OCI-LY1 (cell line): ENCODE measurements around the gene NSL1.
A peak's percentile ranks its signal among the peaks of the same experiment; 100 is the strongest.

Source experiments
- H2AFZ ChIP-seq: fragments of 200-600 bp; sonication (generic), shearing (Covaris generic); 2 replicates; pipeline ENCODE4 v1.6.0; 2014; ENCODE audit warnings: antibody characterized with exemption, mild to moderate bottlenecking, low read length
- H3F3A ChIP-seq: fragments of 200-600 bp; sonication (generic), shearing (Covaris generic); 2 replicates; pipeline ENCODE4 v1.6.0; 2014; ENCODE audit warnings: mild to moderate bottlenecking, antibody characterized with exemption, low read length, moderate library complexity; ENCODE audit not compliant: insufficient read depth
- H3K27ac ChIP-seq: fragments of 200-600 bp; sonication (generic); 2 replicates; pipeline ENCODE4 v1.5.1; 2014; ENCODE audit warnings: low read length, mixed run types, mild to moderate bottlenecking, low read depth; ENCODE audit not compliant: poor library complexity, severe bottlenecking
- H3K27me3 ChIP-seq: fragments of 200-600 bp; sonication (generic); 2 replicates; pipeline ENCODE4 v1.6.0; 2014; ENCODE audit warnings: antibody characterized with exemption, mild to moderate bottlenecking, low read length, moderate library complexity; ENCODE audit not compliant: insufficient read depth
- H3K36me3 ChIP-seq: fragments of 200-600 bp; sonication (generic); 2 replicates; pipeline ENCODE4 v1.6.1; 2014; ENCODE audit warnings: mild to moderate bottlenecking, antibody characterized with exemption, low read length, moderate library complexity, mixed read lengths; ENCODE audit not compliant: insufficient read depth
- H3K4me1 ChIP-seq: fragments of 200-600 bp; sonication (generic); 2 replicates; pipeline ENCODE4 v1.5.1; 2014; ENCODE audit warnings: mild to moderate bottlenecking, low read length, moderate library complexity; ENCODE audit not compliant: insufficient read depth, severe bottlenecking
- H3K4me2 ChIP-seq: fragments of 200-600 bp; sonication (generic), shearing (Covaris generic); 2 replicates; pipeline ENCODE4 v1.6.1; 2014; ENCODE audit warnings: low read length
- H3K4me3 ChIP-seq: fragments of 200-600 bp; sonication (generic); 2 replicates; pipeline ENCODE4 v1.5.1; 2014; ENCODE audit warnings: low read length, low read depth, mild to moderate bottlenecking, mixed read lengths; ENCODE audit not compliant: poor library complexity, severe bottlenecking
- H3K79me2 ChIP-seq: fragments of 200-600 bp; shearing (Covaris generic); 2 replicates; pipeline ENCODE4 v1.6.1; 2016; ENCODE audit warnings: mixed run types, low read length, mixed read lengths; ENCODE audit not compliant: insufficient read depth
- H3K9ac ChIP-seq: fragments of 200-600 bp; sonication (generic), shearing (Covaris generic); 2 replicates; pipeline ENCODE4 v1.6.1; 2014; ENCODE audit warnings: mild to moderate bottlenecking, low read length, mixed read lengths
- H3K9me2 ChIP-seq: fragments of 200-600 bp; sonication (generic), shearing (Covaris generic); 2 replicates; pipeline ENCODE4 v1.6.1; 2014; ENCODE audit warnings: low read depth, mild to moderate bottlenecking, low read length, mixed read lengths
- H3K9me3 ChIP-seq: fragments of 200-600 bp; shearing (Covaris generic); 2 replicates; pipeline ENCODE4 v1.6.1; 2014; ENCODE audit warnings: low read length, mixed read lengths
- H4K20me1 ChIP-seq: fragments of 200-600 bp; sonication (generic), shearing (Covaris generic); 2 replicates; pipeline ENCODE4 v1.6.0; 2016; ENCODE audit warnings: mild to moderate bottlenecking, low read length; ENCODE audit not compliant: insufficient read depth
- EZH2 ChIP-seq: fragments of 200-600 bp; sonication (generic), shearing (Covaris generic); IDR thresholded peaks from 2 replicates; pipeline ENCODE4 v1.8.0; 2017; ENCODE audit warnings: borderline replicate concordance, mixed run types, mild to moderate bottlenecking, antibody characterized with exemption, low read length, moderate library complexity, mixed read lengths
- TF ChIP-seq, protein P1 (sequence below): fragments of 200-600 bp; sonication (generic), shearing (Covaris generic); IDR thresholded peaks from 2 replicates; pipeline ENCODE4 v1.5.1; 2017; ENCODE audit warnings: mild to moderate bottlenecking, antibody characterized with exemption, low read length, moderate library complexity, mixed read lengths

NSL1 gene

GRCh38 chr1:212749821-212750535, 41.6 kb downstream of the NSL1 start:
- no peaks in the 10 kb centered on the region; the same call in 1 of the 2 replicates for H3K36me3 ChIP-seq
- no peaks in the 10 kb centered on the region for H4K20me1 ChIP-seq
- no peak overlapping the region for H3K4me2 ChIP-seq
- H3K27me3 ChIP-seq: no peaks in the 10 kb centered on the region
- H2AFZ ChIP-seq: no peak overlapping the region
- H3K9ac ChIP-seq: no peak overlapping the region
- no peak overlapping the region for H3K27ac ChIP-seq
- H3K9me2 ChIP-seq: no peaks in the 10 kb centered on the region
- no peaks in the 10 kb centered on the region for H3F3A ChIP-seq
- peaks cover 6% of the 10 kb centered on the region; the same call in 1 of the 2 replicates for H3K79me2 ChIP-seq
- H3K4me3 ChIP-seq: no peak overlapping the region
- TF ChIP-seq, protein P1, sequence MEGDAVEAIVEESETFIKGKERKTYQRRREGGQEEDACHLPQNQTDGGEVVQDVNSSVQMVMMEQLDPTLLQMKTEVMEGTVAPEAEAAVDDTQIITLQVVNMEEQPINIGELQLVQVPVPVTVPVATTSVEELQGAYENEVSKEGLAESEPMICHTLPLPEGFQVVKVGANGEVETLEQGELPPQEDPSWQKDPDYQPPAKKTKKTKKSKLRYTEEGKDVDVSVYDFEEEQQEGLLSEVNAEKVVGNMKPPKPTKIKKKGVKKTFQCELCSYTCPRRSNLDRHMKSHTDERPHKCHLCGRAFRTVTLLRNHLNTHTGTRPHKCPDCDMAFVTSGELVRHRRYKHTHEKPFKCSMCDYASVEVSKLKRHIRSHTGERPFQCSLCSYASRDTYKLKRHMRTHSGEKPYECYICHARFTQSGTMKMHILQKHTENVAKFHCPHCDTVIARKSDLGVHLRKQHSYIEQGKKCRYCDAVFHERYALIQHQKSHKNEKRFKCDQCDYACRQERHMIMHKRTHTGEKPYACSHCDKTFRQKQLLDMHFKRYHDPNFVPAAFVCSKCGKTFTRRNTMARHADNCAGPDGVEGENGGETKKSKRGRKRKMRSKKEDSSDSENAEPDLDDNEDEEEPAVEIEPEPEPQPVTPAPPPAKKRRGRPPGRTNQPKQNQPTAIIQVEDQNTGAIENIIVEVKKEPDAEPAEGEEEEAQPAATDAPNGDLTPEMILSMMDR: peak; percentile 89
- no peak for TF ChIP-seq EZH2
- H3K9me3 ChIP-seq: 0 out of 2 replicates have a peak, but pooled peaks cover 2% of the 10 kb centered on the region
- peaks cover 20% of the 10 kb centered on the region for H3K4me1 ChIP-seq

- Histone ChIP-seq H4K20me1 (no peaks in the 10 kb centered on the region), H3K27ac (no peak overlapping the region), H3F3A (no peaks in the 10 kb centered on the region), H3K36me3 (peaks cover 8% of the 10 kb centered on the region), H3K9me2 (no peaks in the 10 kb centered on the region), H3K4me1 (peaks cover 6% of the 10 kb centered on the region), H3K9ac (no peak overlapping the region), H3K4me3 (no peak overlapping the region), H3K9me3 (0 out of 2 replicates have a peak, but pooled peaks cover 2% of the 10 kb centered on the region), H3K27me3 (no peaks in the 10 kb centered on the region), H3K4me2 (no peak overlapping the region), H3K79me2 (peaks cover 10% of the 10 kb centered on the region; the same call in 1 of the 2 replicates), H2AFZ (no peak overlapping the region)
- no peak for TF ChIP-seq EZH2
- TF ChIP-seq, protein P1: no peak
Measured at GRCh38 chr1:212746546-212746945, 45.0 kb downstream of the NSL1 start.

- H3F3A ChIP-seq: no peaks in the 10 kb centered on the region
- no peaks in the 10 kb centered on the region for H4K20me1 ChIP-seq
- H3K4me1 ChIP-seq: peaks cover 5% of the 10 kb centered on the region
- no peak overlapping the region for H3K9ac ChIP-seq
- 0 out of 2 replicates have a peak, but pooled peaks cover 2% of the 10 kb centered on the region for H3K9me3 ChIP-seq
- H3K27ac ChIP-seq: no peak overlapping the region
- peaks cover 10% of the 10 kb centered on the region; the same call in 1 of the 2 replicates for H3K79me2 ChIP-seq
- no peak overlapping the region for H2AFZ ChIP-seq
- peaks cover 14% of the 10 kb centered on the region for H3K36me3 ChIP-seq
- H3K4me2 ChIP-seq: no peak overlapping the region
- no peaks in the 10 kb centered on the region for H3K27me3 ChIP-seq
- TF ChIP-seq EZH2: no peak
- TF ChIP-seq, protein P1: no peak
- no peaks in the 10 kb centered on the region for H3K9me2 ChIP-seq
- no peak overlapping the region for H3K4me3 ChIP-seq
Measured at GRCh38 chr1:212745303-212745702, 46.3 kb downstream of the NSL1 start.
